GM12864 (cell line): Measurements from ENCODE around the gene ZNF519.
A peak's percentile ranks its signal among the peaks of the same experiment; 100 is the strongest.
"Not testable (repeated sequence)": the region's sequence is repeated elsewhere in the genome, so short reads cannot be mapped to it uniquely, and the experiment has no call there.

Experiments used
- DNase-seq: peaks from one replicate; pipeline ENCODE4 v3.0.0-alpha.2; 2011; ENCODE audit warnings: low read depth
- H3K4me3 ChIP-seq: 2 replicates; pipeline ENCODE4 v1.5.1; 2011; ENCODE audit warnings: mild to moderate bottlenecking, low read depth, low read length, control low read depth
- TF ChIP-seq, protein P1 (sequence below): IDR thresholded peaks from 2 replicates; pipeline ENCODE4 v1.5.1; 2011; ENCODE audit warnings: low read depth, mild to moderate bottlenecking, moderate library complexity, low read length, control low read depth, inconsistent platforms; ENCODE audit errors: missing control alignments

ZNF519 gene

DNA sequence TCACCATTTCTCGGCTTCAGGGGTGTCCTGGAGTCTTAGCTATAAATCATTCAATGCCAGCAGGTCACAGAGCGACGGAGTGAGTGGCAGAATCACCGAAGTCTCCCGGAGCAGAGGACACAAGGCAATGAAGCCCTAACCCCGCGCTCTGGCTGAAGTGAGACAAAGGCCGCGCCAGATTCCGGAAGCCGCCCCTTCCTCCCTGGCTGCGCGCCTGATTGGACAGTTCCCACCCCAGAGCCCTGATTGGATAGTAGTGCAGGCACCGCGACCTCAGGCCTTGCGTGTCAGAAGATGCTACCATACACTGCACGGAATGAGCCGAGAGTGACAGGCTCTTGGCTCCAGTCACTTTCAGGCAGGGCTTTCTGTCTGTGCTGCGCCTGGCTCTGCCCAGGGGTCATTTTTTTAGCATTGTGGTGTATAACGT, at the start of gene ZNF519:
Gene ZNF519 (minus strand): TSS at position 165 of the 430 bp plus-strand sequence. CDS start 158 bp downstream, at position 7.
- peak; percentile 94 for DNase-seq

DNA sequence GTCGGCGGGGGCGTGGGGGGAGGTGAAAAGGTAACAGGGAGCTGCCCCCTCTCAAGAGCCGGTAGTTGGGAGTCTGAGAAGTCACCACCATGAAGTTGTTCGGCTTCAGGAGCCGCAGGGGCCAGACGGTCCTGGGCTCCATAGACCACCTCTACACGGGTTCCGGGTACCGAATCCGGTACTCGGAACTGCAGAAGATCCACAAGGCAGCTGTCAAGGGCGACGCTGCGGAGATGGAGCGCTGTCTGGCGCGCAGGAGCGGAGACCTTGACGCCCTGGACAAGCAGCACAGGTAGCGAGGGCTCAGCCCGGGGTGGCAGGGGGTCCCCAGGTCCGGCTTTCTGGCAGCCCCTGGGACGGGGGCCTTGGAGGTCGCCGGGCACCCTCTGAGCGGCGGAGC, 47.1 kb upstream of the ZNF519 start:
- no peak overlapping the region for H3K4me3 ChIP-seq
- no peak for DNase-seq
- TF ChIP-seq, protein P1, sequence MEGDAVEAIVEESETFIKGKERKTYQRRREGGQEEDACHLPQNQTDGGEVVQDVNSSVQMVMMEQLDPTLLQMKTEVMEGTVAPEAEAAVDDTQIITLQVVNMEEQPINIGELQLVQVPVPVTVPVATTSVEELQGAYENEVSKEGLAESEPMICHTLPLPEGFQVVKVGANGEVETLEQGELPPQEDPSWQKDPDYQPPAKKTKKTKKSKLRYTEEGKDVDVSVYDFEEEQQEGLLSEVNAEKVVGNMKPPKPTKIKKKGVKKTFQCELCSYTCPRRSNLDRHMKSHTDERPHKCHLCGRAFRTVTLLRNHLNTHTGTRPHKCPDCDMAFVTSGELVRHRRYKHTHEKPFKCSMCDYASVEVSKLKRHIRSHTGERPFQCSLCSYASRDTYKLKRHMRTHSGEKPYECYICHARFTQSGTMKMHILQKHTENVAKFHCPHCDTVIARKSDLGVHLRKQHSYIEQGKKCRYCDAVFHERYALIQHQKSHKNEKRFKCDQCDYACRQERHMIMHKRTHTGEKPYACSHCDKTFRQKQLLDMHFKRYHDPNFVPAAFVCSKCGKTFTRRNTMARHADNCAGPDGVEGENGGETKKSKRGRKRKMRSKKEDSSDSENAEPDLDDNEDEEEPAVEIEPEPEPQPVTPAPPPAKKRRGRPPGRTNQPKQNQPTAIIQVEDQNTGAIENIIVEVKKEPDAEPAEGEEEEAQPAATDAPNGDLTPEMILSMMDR = no peak

More for the DNA sequence above, at the start of gene ZNF519:
- peak within 1 kb of the TSS; percentile 65 for H3K4me3 ChIP-seq

DNA sequence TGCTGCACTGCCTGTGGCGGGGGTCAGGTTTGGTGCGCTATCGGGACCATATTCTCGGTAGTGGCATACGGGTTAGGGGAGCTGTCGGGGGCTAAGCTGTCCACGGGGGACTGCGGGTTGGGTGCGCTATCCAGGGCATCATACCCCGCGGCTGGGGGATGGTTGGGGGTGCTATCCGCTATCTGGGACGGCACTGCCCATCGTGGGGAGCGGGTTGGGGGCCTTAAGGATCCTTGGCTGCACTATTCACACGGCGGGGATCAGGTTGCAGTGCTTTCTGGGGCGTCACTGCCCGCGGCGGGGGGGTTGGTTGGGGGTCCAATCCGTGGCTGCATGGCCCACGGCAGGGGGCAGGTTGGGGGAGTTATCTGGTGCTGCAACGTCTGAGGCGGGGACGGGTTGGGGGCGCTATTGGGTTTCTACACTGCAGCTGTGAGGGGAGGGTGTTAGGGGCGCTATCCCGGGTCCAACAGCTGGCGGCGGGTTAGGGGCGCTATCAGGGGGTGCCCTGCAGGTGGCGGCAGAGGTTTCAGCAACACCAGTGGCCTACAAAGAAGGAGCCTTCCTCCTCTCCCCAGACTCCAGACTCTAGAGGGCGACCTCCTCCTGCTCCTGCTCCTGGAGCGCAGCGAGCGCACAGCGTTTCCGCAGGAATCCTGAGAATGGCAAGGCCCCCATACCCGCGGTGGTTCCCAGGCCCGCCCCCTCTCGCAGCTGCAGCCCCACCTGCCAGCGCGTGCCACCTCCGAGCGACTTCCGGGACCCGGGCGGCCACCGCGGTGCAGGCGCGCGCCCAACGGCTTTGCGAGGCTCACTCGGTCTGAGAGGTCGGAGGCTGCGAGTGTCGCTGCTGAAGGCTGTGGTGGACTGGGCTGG, 46.3 kb upstream of the ZNF519 start:
- DNase-seq = not testable (repeated sequence)
- TF ChIP-seq, protein P1 = peak; percentile 69
- peak overlapping the region; percentile 30 for H3K4me3 ChIP-seq

DNA sequence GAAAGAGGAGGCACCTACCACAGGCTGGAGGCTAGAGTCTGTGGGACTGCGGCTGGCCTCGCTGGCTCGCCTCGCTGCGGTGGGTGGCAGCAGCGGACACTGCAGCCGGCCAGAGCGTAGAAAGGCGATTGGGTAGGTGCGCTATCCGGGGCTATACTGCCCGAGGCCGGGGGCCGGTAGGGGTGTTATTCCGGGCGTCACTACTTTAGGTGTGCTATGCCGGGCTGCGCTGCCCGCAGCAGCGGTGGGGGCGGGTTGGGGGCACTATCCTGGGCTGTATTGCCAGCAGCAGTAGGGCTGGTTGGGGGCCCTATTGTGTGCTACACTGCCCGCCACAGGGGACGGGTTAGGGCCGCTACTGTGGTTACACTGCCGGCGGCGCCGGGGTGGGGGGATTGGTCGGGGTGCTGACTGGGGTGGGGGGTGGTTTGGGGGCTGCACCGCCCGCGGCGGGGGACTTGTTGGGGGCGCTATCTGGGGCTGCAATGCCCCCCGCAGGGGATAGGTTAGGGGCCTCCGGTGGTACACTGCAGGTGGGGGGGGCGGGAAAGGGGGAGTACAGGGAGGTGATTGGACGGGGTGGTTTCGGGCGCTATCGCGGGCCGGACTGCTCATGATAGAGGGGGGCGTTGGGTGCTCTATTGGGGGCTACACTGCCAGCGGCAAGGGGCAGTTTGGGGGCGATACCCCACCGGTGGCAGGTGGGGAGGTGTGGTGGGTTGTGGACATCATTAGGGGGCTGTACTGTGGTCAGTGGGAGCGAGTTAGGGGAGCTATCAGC, 45.5 kb upstream of the ZNF519 start:
- H3K4me3 ChIP-seq, DNase-seq: not testable (repeated sequence)

DNA sequence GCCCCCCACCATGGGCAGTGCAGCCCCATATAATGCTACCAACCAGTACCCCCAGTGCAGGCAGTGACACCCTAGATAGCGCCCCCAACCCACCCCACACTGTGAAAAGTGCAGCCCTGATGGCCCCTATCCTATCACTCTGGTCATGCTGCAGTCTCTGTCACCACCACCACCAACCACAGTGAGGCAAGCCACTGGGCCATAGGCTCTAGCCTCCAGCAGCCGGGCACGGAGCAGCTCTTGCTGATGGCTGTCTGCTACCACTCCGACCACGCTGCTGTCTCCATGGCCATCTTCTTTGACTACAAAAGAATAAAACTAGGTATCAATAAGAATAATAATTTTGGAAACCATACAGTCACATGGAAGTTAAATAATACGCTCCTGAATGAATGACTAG, 43.2 kb upstream of the ZNF519 start:
- H3K4me3 ChIP-seq, DNase-seq: not testable (repeated sequence)

DNA sequence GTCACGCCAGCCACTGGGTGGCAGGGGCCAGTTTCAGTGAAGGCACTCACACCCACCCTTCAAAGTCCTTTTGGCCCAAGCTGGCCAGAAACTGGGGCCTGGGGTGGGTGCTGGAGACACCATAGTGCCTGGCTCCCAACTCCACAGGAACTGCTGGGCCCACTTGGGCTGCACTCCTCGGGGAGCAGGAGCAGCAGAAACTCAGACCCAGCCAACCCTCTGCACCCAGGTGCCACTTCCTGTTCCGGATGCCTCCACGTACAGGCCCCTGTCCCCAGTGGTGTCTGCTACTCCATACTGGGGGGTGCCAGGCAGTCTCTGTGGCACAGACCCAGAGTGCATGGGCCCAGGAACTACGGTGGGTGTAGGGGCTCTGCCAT, 42.5 kb upstream of the ZNF519 start:
- TF ChIP-seq, protein P1 = no peak

DNA sequence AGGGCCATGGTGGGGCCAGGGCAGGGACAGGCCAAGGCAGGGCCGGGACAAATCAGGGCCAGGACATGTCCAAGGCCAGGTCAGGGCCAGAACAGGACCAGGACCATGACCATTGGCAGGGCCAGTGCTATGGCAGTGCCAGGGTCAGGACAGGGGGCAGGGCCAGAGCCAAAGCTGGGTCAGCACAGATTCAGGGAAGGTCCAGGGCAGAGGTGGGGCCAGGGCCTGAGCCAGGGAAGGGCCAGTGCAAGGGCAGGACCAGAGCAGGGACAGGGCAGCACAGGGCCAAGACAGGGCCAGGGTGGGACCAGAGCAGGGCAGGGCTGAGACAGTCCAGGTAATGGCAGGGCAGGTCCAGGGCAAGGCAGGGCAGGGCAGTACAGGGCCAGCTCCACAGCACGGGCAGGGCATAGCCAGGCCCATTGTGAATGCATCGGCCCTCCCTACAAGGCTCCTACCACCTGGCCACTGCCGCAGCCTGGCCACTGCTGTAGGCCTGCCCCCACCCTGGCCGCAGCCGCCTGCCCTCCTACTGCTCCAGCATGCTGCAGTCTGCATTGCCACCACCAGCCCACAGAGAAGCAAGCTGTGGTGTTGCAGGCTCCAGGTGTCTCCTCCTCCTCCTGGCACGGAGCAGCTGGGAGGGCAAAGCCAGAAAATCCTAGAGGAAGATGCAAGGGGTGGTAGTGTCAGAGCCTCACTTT, 41.9 kb upstream of the ZNF519 start:
- H3K4me3 ChIP-seq, DNase-seq: not testable (repeated sequence)

More for the DNA sequence above, 42.5 kb upstream of the ZNF519 start:
- no peak overlapping the region for H3K4me3 ChIP-seq
- DNase-seq = no peak

DNA sequence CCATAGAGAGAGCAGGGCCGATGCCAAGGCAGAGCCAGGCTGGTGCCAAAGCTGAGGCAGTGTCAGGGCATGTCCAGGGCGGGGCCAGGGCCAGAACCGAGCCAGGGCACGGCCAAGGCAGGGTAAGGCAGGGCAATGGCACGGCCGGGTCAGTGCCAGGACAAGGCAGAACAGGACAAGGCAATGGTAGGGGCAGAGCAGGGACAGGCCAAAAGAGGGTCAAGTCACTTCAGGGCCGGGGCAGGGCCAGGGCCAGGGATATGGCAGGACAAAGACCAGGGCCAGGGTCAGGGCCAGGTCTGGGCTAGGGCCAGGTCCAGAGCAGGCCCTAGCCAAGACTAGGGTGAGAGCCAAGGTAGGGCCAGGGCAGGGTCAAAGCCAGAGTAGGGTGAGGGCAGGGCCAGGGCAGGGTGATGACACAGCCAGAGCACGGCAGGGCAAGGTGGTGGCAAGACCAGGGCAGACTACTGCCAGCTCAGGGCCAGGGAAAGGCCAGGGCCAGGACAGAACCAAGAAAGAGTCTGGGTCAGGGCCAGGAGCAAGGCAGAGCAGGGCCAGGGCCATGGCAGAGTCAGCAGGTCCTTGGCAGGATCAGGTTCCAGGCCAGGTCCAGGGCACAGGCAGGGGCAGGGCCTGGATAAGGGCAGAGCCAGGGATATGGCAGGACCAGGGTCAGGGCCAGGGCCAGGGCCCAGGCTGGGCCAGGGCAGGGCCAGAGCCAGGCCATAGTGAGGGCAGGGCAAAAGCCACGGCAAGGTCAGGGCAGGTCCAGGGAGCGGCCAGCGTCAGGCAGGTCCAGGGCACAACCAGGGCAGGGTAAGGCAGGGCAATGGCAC, 41.1 kb upstream of the ZNF519 start:
- not testable (repeated sequence) for H3K4me3 ChIP-seq, DNase-seq

DNA sequence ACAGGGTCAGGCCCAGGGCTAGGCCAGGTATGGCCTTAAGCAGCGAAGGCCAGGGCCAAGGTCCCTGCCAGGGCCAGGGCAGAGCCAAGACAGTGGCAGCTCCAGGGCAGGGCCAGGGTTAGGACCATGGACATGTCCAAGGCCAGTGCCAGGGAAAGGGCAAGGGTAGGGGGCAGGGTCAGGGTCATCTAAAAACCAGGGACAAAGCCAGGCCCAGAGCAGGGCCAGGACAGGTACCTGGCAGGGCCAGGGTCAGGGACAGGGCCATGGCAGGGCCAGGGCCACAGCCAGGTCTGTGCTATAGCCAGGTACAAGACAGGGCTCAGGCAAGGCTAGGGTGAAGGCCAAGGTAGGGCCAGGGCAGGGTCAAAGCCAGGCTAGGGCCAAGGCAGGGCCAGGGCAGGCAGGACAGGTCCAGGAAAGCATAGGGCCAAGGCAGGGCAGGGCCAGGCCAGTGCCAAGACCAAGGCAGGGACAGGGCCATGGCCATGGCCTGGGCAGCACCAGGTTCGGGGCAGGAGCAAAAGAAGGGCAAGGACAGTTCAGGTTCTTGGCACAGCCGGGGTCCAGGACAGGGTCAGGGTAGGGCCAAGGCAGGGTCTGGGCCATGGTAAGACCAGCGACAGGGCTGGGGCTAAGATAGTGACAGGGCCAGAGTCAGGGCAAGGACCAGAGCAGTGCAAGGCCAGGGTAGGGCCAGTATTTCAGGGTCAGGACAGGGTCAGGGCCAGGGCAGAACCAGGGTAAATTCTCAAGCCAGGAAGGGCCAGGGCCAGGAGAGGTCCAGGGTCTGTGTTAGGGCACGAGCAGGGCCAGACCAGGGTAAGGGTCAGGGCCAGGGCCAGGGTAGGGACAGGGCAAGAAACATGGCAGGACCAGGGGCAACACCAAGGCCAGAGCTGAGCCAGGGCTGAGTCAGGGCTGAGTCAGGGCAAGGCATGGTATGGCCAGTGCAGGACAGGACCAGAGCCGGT, 40.2 kb upstream of the ZNF519 start:
- DNase-seq, H3K4me3 ChIP-seq: not testable (repeated sequence)

DNA sequence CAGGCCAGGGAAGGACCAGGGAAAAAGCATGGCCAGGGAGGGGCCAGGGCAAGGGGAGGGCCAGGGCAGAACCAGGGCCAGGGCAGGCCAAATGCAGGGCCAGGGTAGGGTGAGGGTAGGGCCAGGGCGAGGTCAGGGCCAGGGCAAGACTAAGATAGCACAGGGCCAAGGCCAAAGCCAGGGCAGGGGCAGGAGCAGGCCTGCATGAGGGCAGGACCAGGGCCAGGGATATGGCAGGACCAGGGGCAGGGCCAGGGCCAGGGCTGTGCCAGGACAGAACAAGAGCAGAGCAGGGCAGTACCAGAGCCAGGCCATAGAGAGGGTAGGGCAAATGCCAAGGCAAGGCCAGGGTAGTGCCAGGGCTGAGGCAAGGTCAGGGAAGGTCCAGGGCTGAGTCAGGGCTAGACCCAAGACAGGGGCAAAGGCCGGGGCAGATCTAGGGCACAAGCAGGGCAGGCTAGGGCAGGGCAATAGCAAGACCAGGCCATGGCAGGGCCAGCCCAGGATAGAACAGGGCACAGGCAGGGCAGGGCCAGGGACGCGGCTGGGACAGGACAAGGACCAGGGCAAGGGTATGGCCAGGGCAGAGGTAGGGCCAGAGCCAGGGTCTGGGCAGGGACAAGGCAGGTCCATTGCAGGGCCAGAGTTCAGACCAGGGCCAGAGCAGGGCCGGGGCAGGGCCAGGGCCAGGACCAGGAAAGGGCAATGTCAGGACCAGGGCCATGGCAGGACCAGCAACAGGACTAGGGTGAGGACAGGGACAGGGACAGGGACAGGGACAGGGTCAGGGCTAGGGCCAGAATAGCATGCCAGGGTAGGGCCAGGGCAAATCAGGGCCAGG, 39.3 kb upstream of the ZNF519 start:
- not testable (repeated sequence) for H3K4me3 ChIP-seq, DNase-seq

DNA sequence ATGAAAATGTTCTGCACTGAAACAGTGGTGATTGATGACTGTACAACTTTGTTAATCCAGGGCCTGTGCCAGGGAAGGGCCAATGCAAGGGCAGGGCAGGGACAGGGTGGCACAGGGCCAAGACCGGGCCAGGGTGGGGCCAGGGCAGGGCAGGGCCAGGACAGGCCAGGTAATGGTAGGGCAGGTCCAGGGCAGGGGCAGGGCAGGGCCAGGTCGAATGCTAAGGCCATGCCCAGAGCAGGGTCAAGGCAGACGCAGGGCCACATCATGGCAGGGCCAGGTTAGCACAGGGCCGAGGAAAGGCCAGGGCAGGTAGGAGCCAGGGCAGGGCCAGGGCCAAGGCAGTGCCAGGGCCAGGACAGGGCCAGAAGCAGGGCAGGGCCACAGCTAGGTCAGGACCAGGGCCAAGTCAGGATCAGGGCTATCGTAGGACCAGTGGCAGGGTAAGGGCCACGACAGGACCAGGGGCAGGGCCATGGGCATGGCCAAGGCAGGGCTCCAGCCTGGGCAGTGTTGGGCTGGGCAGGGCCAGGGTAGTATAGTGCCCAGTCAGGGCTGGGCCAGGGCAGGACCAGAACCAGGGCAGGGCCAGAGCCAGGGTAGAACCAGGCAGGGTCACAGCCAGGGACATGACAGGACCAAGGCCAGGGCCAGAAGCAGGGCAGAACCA, 38.3 kb upstream of the ZNF519 start:
- not testable (repeated sequence) for DNase-seq, H3K4me3 ChIP-seq

DNA sequence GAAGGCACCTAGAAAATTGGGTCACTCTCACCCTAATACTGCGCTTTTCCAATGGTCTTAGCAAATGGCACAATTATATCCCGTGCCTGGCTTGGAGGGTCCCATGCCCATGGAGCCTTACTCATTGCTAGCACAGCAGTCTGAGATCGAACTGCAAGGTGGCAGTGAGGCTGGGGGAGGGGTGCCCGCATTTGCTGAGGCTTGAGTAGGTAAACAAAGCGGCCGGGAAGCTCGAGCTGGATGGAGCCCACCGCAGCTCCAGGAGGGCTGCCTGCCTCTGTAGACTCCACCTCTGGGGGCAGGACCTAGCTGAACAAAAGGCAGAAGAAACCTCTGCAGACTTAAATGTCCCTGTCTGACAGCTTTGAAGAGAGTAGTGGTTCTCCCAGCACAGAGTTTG, 30.7 kb upstream of the ZNF519 start:
- not testable (repeated sequence) for H3K4me3 ChIP-seq, DNase-seq
